HG02943 (cell line): Measurements from ENCODE around the gene CAMK2A.

Experiments
- ATAC-seq: cut with Tn5 transposase; IDR thresholded peaks from one replicate; pipeline ENCODE4 v1.9.1; 2021; ENCODE audit warnings: mild to moderate bottlenecking, low read depth, moderate library complexity; ENCODE audit not compliant: unreplicated experiment

Gene CAMK2A

DNA sequence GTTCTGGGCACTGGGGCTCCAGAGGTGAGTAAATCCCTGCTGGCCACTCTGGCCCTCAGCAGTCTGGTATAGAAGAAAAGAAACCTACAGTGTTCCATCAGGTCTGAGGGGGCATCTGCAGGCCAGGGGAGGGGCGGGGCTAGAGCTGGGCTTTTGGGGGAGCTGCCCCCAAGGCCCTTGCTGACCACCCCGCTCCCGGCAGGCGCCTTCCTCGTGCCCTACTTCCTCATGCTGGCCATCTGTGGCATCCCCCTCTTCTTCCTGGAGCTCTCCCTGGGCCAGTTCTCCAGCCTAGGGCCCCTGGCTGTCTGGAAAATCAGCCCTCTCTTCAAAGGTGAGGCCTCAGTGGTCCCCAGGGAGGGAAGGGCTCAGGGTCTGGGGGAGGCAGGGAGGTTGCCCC is 93.1 kb downstream of the CAMK2A start:
- ATAC-seq, result no peak

DNA sequence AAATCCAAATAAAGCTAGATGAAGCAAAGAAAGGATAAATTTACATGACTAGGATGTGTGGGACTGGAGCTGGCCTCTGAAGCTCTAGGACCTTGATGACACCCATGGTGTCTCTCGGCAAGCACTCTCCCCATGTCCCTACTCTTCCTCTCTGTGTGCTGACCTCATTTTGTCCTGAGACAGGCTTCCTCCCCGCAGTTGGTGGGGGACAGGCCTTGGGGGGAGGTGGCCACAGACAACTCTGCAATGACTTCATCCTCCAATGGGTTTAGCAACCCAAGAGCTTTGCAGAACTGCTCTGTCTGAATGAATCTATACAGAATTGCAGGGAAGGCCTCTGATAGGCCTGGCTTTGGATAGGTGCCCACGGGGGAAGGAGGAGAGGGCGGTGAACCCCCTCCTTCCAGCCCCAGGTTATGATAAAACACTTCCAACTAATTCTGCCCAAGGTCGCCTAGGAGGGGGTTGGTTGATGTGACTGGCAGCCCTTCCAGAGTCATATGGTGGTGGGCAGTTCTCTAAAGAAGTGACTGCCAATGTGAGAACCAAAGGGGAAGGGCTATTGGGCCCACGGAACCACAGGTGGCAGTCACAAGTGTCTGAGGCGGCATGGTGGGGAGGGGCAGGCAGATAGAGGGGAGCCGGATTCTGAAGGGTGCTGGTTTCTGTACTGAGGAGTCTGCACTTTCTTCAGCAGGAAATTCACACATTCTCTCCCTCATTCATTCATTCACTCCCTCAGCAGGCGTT is 93.7 kb downstream of the CAMK2A start:
- ATAC-seq, result no peak

DNA sequence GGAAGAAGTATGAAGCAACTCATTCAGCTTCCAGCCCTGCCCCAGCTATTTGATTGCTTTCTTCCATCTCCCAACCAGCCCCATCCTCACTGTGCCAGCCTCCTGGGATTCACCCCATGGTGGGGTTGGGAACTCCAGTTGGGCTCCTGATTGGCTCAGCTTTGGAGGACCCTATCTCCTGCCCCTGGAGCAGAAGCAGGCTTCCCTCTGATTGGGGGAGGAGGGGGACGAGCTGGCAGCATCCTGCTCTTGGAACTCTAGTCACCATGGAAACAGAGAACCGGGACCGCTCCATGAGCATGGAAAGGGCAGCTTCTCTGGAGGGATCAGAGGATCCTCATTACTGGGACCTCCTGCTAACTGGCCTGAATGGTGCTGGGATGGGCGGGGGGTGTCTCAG is 97.1 kb downstream of the CAMK2A start:
- no peak for ATAC-seq

DNA sequence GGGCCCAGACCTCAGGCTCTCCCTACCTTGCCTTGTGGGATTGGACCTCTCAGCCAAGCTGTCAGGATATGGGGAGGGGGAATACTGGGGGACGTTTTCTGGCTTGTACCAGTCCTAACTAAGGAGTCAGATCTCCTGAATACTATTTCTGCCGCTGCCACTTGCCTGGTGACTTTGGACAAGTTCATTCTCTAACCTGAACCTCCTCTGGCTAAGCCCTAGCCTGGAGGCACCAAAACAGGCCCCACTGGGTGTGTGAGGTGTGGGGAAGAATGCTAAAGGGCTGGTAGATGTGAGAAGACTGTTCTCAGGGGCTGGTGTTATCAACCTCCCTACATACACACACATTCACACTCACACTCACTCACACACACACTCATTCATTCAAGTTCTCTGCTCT is 98.6 kb downstream of the CAMK2A start:
- no peak for ATAC-seq

- ATAC-seq, result no peak
These were observed 99.0 kb downstream of the CAMK2A start for GRCh38 chr5:150190503-150190979.

DNA sequence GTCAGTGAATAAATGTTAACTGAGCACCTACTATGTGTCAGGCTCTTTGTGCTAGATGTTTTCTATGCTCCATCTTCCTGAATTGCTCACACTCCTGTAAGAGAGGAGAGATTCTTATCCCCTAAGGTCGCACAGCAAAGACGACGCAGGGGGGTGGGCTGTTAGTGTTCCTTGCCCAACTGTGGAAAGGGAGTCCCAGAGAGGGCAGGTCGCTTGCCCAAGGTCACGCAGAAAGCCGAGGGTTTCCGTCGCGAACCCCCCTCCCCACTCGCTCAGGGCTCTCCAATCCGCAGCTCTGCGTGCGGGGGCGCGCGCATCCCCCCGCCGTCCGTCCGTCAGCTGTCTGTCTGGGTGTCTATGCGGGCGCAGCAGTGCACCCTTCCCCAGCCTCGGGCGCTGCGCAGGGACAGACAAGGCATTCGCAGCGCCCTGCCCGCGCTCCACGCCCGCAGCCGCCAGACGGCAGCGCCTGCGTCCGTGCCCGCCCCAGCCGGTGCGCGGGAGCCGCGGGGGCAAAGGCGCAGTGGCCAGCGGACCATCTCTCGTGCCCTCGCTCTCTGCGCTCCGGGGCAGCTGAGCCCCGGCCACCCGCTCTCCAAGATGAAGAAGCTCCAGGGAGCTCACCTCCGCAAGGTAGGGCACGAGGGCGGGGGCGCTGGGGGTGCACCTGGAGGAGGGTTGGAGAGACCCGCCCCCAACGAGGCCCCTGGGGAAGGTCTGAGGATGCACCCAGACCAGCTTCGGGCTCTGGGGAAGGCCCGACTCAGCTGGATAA is 99.7 kb downstream of the CAMK2A start, which contains the start of gene SLC6A7:
TSS of gene SLC6A7 (plus strand) at position 335 of the 775 bp plus-strand sequence. CDS start at position 601, 266 bp downstream.
- no peak for ATAC-seq

DNA sequence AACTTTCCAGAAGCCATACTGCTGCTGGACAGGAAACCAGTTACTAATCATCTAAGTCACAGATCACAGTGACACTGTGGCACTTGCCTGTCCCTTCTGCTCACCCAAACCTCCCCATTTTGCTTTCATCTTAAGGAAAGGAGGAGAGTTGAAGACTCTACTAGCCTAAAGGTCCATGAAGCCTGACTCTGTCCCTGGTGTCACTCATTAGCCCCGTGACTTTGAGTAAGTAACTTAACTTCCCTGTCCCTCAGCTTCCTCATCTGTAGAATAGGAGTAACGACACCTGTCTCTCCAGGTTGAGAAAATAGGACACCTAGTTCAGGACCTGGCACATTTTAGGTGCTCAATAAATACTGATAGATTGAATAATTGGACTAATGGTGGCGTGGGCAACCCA is 100.2 kb downstream of the CAMK2A start:
- ATAC-seq, result no peak

DNA sequence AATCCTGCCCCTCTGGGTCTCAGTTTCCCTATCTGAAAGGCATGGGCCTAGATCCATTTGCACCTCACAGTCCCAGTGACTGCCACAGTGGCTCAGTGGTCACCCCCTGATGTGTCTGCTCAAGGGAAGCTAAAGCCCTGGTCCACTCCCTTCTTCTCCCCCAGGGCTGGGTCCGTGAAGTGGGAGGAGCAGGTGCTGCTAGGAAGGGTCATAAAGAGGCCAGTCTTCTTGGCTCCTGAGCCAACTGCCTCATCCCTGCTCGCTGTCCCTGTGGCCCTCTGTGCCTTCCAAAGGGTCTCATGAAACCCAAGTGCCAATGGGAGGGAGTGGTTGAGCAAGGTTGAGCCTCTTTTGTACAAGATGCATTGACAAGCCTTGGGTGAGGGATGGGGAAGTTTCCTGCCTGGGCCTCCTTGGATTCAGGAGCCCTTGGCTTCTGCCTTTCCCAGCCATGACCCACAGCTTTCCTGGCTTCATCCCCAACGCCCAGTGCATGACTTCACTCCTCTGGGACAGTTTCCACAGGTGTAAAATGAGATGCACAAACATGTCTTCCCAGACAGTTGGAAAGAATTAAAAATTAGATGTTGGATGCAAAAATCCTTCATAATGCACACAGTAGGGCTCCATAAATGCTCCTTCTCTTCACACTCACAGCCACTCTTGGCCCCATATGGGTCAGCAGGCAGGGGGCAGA is 101.3 kb downstream of the CAMK2A start:
- no peak for ATAC-seq

DNA sequence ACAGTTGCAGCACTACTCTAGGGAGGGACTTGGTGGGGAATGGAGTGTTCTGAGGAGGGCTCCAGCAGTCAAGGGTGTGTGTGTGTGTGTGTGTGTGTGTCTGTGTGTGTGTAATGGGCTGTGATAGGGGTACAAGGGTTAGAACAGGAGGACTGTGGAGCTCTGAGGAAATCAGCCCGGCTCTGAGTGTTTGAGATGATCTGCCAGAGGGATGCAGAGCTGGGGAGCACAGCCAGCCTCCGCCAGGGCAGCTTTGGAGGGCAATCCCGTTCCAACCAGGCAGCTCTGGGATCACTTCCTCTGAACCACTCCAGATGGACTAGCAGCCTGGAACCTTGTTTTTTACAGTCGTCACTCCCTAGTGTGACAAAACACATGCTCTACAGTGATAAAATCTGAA is 102.7 kb downstream of the CAMK2A start:
- ATAC-seq, result no peak

DNA sequence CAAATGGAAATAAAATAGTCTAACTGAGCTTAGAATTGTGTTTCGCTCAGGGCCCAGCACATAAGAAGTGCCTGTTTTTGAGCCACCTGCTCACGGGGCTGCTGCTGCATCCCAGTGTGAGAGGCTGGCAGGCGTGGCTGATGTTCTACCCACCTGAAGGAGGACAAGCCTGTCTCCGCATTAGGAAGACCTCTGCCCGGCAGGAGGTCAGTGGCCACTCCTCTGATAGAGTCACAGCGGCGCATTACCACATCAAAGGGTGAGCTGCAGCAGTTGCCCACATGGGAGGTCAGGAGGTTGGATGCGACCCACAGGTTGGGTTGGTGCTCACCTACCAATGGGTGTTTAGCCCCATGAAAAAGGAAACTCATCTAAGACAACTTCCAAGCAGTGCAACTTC is 103.4 kb downstream of the CAMK2A start:
- ATAC-seq, result no peak

DNA sequence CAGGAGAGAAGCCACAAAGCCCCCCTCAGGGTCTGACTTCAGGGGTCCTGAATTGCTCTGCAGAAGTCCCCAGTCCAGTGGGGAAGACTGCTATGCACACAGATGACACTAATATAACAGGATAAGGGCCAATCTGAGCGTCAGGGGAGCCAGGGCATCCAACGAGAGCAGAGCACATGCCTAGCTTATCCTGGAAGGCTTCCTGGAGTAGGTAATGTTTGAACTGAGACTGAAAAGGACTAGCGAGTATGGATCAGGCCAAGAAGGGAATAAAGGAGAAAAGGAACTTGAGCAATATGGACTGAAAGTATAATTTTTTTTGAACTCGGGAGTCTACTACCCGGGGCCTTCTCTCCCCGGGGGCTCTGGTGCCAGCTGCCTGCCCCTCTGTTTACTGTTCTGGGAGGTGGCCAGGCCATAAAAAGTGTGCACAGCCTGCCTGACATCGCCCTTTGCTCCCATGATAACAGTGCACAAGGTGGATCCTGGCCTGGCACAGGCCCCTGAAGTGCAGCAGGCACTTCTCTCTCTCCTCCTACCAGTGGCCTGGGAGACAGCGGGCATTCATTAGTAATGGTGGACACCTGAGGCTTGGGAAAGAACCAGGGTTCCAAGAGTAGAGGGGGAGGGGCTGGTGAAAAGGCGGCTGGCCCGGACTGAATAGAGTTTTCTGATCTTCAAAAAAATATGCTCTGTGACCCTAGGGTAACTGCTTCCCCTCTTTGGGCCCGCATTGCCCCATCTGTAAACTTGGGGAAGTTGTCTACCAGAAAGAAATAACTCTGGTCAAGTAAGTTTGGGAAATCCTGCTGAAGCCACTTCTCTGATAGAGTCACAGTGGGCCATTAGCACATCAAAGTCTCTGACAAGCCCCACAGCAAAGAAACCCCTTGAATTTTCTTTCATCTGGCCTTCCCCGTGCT is 104.3 kb downstream of the CAMK2A start:
- ATAC-seq, result no peak

DNA sequence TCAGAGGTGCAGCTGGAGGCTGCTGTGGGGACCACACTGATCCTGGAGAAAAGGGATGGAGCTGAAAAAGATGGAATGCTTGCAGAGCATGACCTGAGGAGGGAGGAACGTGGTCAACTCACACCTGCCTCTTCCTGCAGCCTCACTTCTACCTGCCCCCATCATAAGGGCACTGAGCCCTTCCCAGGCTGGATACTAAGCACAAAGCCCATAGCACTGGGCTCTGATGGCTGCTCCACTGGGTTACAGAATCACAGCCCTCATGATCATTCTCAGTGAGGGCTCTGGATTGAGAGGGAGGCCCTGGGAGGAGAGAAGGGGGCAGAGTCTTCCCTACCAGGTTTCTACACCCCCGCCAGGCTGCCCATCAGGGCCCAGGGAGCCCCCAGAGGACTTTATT is 105.6 kb downstream of the CAMK2A start:
- ATAC-seq, result no peak

DNA sequence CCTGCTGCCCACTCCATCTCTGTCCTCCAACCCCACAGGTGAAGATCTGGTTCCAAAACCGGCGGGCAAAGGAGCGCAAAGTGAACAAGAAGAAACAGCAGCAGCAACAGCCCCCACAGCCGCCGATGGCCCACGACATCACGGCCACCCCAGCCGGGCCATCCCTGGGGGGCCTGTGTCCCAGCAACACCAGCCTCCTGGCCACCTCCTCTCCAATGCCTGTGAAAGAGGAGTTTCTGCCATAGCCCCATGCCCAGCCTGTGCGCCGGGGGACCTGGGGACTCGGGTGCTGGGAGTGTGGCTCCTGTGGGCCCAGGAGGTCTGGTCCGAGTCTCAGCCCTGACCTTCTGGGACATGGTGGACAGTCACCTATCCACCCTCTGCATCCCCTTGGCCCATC is 106.1 kb downstream of the CAMK2A start:
- no peak for ATAC-seq

GRCh38 chr5:150182774-150183173 is 106.8 kb downstream of the CAMK2A start:
- ATAC-seq, result no peak

DNA sequence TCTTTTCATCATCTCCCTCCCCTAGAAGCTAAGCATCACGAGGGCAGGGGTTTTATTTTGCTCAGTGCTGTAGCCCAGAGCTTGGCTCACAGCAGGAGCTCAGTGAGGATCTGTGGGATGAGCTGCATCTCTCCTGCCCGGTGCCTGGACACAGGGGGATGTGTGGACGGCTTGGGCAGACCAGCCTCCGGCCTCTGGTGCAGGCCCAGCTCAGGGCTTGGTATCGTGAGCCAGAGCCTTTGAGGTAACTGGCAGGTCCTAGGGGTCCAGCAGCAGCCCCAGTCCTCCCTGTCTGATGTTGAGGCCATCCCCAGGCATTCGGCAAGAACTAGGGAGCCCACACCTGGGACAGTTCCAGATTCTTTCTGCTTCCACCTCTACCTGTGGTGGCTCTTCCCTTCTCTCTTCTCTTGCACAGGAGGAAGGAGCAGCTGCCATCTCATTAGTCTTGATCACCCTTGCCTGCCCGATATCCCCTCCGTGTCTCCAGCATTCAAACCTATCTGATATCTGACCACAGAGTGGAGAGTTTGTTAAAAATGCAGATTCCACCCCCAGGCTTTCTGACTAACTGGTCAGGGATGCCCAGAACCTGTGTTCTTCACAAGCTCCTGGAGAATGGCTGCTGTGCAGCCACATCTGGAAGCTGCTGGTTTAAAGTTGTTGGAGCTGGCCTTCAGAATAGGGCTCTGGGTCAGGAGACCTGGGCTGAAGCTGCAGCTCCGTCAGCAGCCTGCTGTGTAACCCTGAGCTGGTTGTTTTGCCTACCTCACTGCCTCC is 107.6 kb downstream of the CAMK2A start:
- ATAC-seq, result no peak

DNA sequence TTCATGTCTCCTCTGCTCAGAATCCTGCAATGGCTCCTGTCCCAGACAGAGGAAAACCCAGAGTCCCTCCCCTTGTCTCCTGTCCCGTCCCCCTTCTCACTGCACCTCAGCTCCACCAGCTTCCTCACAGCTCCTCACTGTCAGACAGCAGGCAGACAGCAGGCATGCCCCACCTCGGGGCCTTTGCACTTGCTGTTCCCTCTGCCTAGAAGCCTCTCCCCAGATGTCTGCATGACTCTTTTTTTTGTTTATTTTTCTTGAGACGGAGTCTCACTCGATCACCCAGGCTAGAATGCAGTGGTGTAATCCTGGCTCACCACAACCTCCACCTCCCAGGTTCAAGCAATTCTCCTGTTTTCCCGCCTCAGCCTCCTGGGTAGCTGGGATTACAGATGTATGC is 108.5 kb downstream of the CAMK2A start:
- ATAC-seq, result no peak

GRCh38 chr5:150180241-150181026 is 109.1 kb downstream of the CAMK2A start:
- ATAC-seq, result no peak

GRCh38 chr5:150179019-150179620 is 110.5 kb downstream of the CAMK2A start:
- ATAC-seq, result no peak
